ENCODE measurements around the gene ZC3H11A.
"Not testable (repeated sequence)": the region's sequence is repeated elsewhere in the genome, so short reads cannot be mapped to it uniquely, and the experiment has no call there.

Gene ZC3H11A

GRCh38 chr1:203828503-203828902 is 33.1 kb downstream of the ZC3H11A start:
- no peaks in the 10 kb centered on the region for H3K9me3 ChIP-seq (ENCODE audit: control insufficient read depth, insufficient read depth, low read length)
- H3K79me2 ChIP-seq (ENCODE audit: control insufficient read depth, low read length): peaks cover 17% of the 10 kb centered on the region
- no peaks in the 10 kb centered on the region for H3K9me2 ChIP-seq (replicated peaks; ENCODE audit: control insufficient read depth, low read length)
- TF ChIP-seq CTCF (IDR thresholded peaks at IDR 0.05; ENCODE audit: low read depth, low read length, poor library complexity, severe bottlenecking) (no peak), EZH2phosphoT487 (IDR thresholded peaks at IDR 0.05; ENCODE audit: borderline replicate concordance, low read length) (no peak)
- H3K27ac ChIP-seq (ENCODE audit: low read depth, low read length): no peak overlapping the region
- H3K27me3 ChIP-seq (ENCODE audit: control insufficient read depth, low read length): no peaks in the 10 kb centered on the region
- no peaks in the 10 kb centered on the region for H3K4me1 ChIP-seq (ENCODE audit: control insufficient read depth, low read length)
- H3K36me3 ChIP-seq (ENCODE audit: control insufficient read depth, low read length): peaks cover 76% of the 10 kb centered on the region
- H4K20me1 ChIP-seq (ENCODE audit: control insufficient read depth, insufficient read depth, low read depth, low read length): no peaks in the 10 kb centered on the region
- H3F3A ChIP-seq (ENCODE audit: control insufficient read depth, insufficient read depth): no peaks in the 10 kb centered on the region; the same call in 1 of the 2 replicates
- no peak overlapping the region for H3K4me3 ChIP-seq (ENCODE audit: low read length)
- no peak overlapping the region for H3K4me2 ChIP-seq (ENCODE audit: low read length)

- H3K4me3 ChIP-seq (ENCODE audit: low read length); H3K27ac ChIP-seq (ENCODE audit: low read depth, low read length); H3K27me3 ChIP-seq (ENCODE audit: control insufficient read depth, low read length); H3K9me3 ChIP-seq (ENCODE audit: control insufficient read depth, insufficient read depth, low read length); H3K9me2 ChIP-seq (replicated peaks; ENCODE audit: control insufficient read depth, low read length); H4K20me1 ChIP-seq (ENCODE audit: control insufficient read depth, insufficient read depth, low read depth, low read length); H3K4me1 ChIP-seq (ENCODE audit: control insufficient read depth, low read length); H3F3A ChIP-seq (ENCODE audit: control insufficient read depth, insufficient read depth); H3K4me2 ChIP-seq (ENCODE audit: low read length): not testable (repeated sequence)
- peaks cover 12% of the 10 kb centered on the region for H3K79me2 ChIP-seq (ENCODE audit: control insufficient read depth, low read length)
- peaks cover 80% of the 10 kb centered on the region for H3K36me3 ChIP-seq (ENCODE audit: control insufficient read depth, low read length)
Observed at GRCh38 chr1:203829247-203829646, 33.8 kb downstream of the ZC3H11A start.

GRCh38 chr1:203835476-203835875 is 40.1 kb downstream of the ZC3H11A start:
- peaks cover 83% of the 10 kb centered on the region for H3K36me3 ChIP-seq (ENCODE audit: control insufficient read depth, low read length)

GRCh38 chr1:203839081-203839480 is 43.7 kb downstream of the ZC3H11A start:
- H3K9me2 ChIP-seq (replicated peaks; ENCODE audit: control insufficient read depth, low read length): no peaks in the 10 kb centered on the region
- H4K20me1 ChIP-seq (ENCODE audit: control insufficient read depth, insufficient read depth, low read depth, low read length): no peaks in the 10 kb centered on the region
- no peak overlapping the region for H3K27ac ChIP-seq (ENCODE audit: low read depth, low read length)
- H3K79me2 ChIP-seq (ENCODE audit: control insufficient read depth, low read length): no peaks in the 10 kb centered on the region
- no peaks in the 10 kb centered on the region for H3K4me1 ChIP-seq (ENCODE audit: control insufficient read depth, low read length)
- H3K4me2 ChIP-seq (ENCODE audit: low read length): no peak overlapping the region
- H3K36me3 ChIP-seq (ENCODE audit: control insufficient read depth, low read length): peaks cover 69% of the 10 kb centered on the region
- no peak for TF ChIP-seq CTCF (IDR thresholded peaks at IDR 0.05; ENCODE audit: low read depth, low read length, poor library complexity, severe bottlenecking)
- TF ChIP-seq EZH2phosphoT487 (IDR thresholded peaks at IDR 0.05; ENCODE audit: borderline replicate concordance, low read length): no peak
- H3K9me3 ChIP-seq (ENCODE audit: control insufficient read depth, insufficient read depth, low read length): no peaks in the 10 kb centered on the region
- H3F3A ChIP-seq (ENCODE audit: control insufficient read depth, insufficient read depth): peaks cover 2% of the 10 kb centered on the region; the same call in 1 of the 2 replicates
- no peak overlapping the region for H3K4me3 ChIP-seq (ENCODE audit: low read length)
- no peaks in the 10 kb centered on the region for H3K27me3 ChIP-seq (ENCODE audit: control insufficient read depth, low read length)

More at GRCh38 chr1:203835476-203835875, 40.1 kb downstream of the ZC3H11A start:
- no peaks in the 10 kb centered on the region for H4K20me1 ChIP-seq (ENCODE audit: control insufficient read depth, insufficient read depth, low read depth, low read length)
- no peak for TF ChIP-seq CTCF (IDR thresholded peaks at IDR 0.05; ENCODE audit: low read depth, low read length, poor library complexity, severe bottlenecking)
- no peak for TF ChIP-seq EZH2phosphoT487 (IDR thresholded peaks at IDR 0.05; ENCODE audit: borderline replicate concordance, low read length)
- H3K4me3 ChIP-seq (ENCODE audit: low read length): no peak overlapping the region
- H3K79me2 ChIP-seq (ENCODE audit: control insufficient read depth, low read length): no peaks in the 10 kb centered on the region
- H3K27ac ChIP-seq (ENCODE audit: low read depth, low read length): no peak overlapping the region
- H3K27me3 ChIP-seq (ENCODE audit: control insufficient read depth, low read length): no peaks in the 10 kb centered on the region
- no peaks in the 10 kb centered on the region for H3K9me2 ChIP-seq (replicated peaks; ENCODE audit: control insufficient read depth, low read length)
- H3K4me1 ChIP-seq (ENCODE audit: control insufficient read depth, low read length): no peaks in the 10 kb centered on the region
- no peaks in the 10 kb centered on the region for H3K9me3 ChIP-seq (ENCODE audit: control insufficient read depth, insufficient read depth, low read length)
- H3F3A ChIP-seq (ENCODE audit: control insufficient read depth, insufficient read depth): peaks cover 2% of the 10 kb centered on the region; the same call in 1 of the 2 replicates
- no peak overlapping the region for H3K4me2 ChIP-seq (ENCODE audit: low read length)

Data from DOHH2 (cell line).